ENCODE results near the gene HHAT.

HHAT gene

DNA sequence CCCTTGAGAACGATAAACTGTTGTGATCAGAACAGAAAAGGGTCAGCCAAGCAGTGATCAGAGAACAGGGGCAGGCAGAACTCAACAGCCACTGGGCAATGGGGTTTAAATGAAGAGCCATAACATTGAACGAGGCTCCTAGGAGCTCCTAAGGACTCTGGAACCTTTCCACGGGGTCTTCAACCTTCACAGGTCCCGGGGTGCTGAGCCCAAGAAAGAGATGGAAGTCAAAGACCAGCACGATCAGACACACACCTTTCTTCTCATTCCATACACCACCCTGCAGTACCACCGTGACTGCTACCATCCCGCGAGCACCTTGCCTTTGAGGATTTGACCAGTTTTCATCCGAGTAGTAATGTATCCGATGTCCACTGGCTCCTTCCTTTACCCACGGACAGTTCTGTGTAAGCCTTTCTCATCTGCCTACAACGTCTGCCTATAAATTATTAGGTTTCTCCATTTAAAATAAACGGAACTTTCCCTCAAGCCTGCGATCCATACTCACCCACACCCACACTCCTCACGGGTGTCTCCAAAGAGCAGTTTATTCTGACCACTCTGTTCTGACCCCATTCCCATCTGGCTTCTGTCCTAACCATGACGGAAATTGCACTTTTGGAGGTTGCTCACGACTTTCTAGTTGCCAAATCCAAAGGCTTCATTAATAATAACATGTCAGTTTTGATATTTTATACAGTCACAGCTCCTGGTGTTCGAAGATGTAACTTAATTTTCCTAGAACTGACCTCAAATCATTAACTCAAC, 16.8 kb upstream of the HHAT start:
- H3K4me3 ChIP-seq (replicated peaks; ENCODE audit: low read depth, low read length): no peak overlapping the region
- TF ChIP-seq, protein P1, sequence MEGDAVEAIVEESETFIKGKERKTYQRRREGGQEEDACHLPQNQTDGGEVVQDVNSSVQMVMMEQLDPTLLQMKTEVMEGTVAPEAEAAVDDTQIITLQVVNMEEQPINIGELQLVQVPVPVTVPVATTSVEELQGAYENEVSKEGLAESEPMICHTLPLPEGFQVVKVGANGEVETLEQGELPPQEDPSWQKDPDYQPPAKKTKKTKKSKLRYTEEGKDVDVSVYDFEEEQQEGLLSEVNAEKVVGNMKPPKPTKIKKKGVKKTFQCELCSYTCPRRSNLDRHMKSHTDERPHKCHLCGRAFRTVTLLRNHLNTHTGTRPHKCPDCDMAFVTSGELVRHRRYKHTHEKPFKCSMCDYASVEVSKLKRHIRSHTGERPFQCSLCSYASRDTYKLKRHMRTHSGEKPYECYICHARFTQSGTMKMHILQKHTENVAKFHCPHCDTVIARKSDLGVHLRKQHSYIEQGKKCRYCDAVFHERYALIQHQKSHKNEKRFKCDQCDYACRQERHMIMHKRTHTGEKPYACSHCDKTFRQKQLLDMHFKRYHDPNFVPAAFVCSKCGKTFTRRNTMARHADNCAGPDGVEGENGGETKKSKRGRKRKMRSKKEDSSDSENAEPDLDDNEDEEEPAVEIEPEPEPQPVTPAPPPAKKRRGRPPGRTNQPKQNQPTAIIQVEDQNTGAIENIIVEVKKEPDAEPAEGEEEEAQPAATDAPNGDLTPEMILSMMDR (IDR thresholded peaks at IDR 0.05; ENCODE audit: low read depth, low read length, missing control alignments): no peak
- DNase-seq (ENCODE audit: extremely low read depth, low read depth): no peak

DNA sequence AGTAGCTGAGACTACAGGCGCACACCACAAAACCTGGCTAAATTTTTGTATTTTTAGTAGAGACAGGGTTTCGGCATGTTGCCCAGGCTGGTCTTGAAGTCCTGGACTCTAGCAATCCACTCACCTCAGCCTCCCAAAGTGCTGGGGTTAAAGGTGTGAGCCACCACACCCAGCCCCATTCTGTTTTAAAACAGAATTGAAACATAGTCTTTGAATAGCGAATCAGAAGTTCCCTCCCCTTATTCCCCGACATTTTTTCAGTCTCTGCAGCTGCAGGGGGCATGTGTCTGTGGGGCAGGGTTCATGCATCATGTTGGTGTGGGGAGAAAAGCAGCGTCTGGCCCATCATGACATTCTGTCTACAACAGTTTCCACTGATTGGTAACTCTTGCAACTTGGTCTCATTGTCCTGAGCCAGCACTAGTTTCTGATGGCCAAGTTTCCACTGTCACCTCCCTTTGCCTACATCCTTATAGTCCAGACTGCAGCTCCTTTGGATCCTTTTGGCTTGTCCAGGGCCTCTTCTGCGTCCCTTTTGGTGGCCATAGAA, 15.6 kb upstream of the HHAT start:
- DNase-seq (ENCODE audit: extremely low read depth, low read depth): no peak
- TF ChIP-seq, protein P1 (IDR thresholded peaks at IDR 0.05; ENCODE audit: low read depth, low read length, missing control alignments): no peak
- no peak overlapping the region for H3K4me3 ChIP-seq (replicated peaks; ENCODE audit: low read depth, low read length)

DNA sequence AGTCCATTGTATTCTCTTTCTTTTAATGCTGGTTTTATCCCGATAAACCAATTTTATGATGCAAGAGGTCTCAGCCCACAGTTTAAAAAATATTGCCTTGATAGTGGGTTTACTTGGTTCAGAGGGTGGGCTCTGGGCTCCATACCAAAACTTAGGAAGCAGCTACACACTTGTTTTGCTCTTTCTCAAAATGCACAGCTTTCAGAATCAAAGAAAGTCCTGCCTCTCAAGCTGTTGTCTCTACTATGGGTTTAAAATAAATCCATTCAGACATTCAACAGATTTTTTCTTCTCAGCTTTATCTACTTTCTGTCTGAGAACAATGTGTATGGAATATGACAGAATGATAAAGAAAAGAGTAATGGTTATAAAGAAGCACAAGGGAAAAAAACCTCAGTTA, 14.8 kb upstream of the HHAT start:
- no peak overlapping the region for H3K4me3 ChIP-seq (replicated peaks; ENCODE audit: low read depth, low read length)
- DNase-seq (ENCODE audit: extremely low read depth, low read depth): no peak
- TF ChIP-seq, protein P1 (IDR thresholded peaks at IDR 0.05; ENCODE audit: low read depth, low read length, missing control alignments): no peak

DNA sequence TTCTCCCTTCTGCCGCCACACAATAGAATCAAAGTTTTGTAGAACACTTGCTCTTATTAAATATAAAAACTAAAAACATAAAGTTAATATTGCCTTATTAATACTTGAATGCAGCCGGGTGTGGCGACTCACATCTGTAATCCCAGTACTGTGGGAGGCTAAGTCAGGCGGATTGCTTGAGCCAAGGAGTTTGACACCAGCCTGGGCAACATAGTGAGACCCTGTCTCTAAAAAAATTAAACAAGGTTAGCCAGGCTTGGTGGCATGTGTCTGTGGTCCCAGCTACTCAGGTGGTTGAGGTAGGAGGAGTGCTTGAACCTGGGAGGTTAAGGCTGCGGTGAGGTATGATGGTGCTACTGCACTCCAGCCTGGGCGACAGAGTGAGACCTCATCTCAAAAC, 13.2 kb upstream of the HHAT start:
- no peak for DNase-seq (ENCODE audit: extremely low read depth, low read depth)
- H3K4me3 ChIP-seq (replicated peaks; ENCODE audit: low read depth, low read length): no peak overlapping the region
- TF ChIP-seq, protein P1 (IDR thresholded peaks at IDR 0.05; ENCODE audit: low read depth, low read length, missing control alignments): no peak

DNA sequence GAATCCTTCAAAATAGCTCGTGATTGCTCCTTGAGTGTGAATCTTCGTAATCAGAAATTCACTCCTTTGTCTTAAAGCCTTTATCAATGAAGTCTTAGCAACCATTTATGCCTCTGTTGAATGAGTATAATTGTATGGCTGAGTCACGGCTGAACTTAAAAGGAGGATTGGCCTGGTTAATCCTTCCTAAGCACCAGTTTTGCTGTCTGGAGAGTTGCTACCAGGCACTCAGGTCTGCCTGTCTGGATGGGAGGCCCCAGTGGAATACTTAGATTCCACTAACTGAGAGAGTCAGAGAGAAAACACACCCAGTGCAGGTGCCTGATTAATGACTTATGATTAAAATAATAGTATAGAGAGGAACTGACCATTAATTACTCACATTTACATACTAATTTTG, 7.6 kb upstream of the HHAT start:
- TF ChIP-seq, protein P1 (IDR thresholded peaks at IDR 0.05; ENCODE audit: low read depth, low read length, missing control alignments): no peak
- no peak for DNase-seq (ENCODE audit: extremely low read depth, low read depth)

DNA sequence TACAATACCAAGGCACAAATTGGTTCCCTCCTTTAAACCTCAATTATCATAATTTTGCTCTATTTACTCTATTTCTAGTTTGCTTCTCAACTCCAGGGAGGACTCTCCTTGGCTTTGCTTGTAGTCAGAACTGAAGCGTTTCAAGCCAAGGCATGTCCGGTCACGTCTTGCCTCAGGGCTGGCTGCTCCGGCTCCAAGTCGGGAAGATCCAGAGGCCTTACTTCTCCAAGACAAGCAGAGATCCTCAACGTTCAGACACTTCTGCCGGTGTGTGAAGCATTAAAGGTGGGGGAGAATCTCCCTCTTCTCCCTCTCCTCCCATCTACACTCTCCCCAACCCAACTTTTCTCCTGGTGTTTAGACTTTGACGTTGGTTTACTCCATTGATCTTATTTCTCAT, 7.2 kb upstream of the HHAT start:
- H3K4me3 ChIP-seq (replicated peaks; ENCODE audit: low read depth, low read length): no peak overlapping the region
- TF ChIP-seq, protein P1 (IDR thresholded peaks at IDR 0.05; ENCODE audit: low read depth, low read length, missing control alignments): no peak
- no peak for DNase-seq (ENCODE audit: extremely low read depth, low read depth)

More for the DNA sequence above, 7.6 kb upstream of the HHAT start:
- no peak overlapping the region for H3K4me3 ChIP-seq (replicated peaks; ENCODE audit: low read depth, low read length)

All from HFF-Myc (cell line).